ENCODE measurements around the gene MYL5.

DNA sequence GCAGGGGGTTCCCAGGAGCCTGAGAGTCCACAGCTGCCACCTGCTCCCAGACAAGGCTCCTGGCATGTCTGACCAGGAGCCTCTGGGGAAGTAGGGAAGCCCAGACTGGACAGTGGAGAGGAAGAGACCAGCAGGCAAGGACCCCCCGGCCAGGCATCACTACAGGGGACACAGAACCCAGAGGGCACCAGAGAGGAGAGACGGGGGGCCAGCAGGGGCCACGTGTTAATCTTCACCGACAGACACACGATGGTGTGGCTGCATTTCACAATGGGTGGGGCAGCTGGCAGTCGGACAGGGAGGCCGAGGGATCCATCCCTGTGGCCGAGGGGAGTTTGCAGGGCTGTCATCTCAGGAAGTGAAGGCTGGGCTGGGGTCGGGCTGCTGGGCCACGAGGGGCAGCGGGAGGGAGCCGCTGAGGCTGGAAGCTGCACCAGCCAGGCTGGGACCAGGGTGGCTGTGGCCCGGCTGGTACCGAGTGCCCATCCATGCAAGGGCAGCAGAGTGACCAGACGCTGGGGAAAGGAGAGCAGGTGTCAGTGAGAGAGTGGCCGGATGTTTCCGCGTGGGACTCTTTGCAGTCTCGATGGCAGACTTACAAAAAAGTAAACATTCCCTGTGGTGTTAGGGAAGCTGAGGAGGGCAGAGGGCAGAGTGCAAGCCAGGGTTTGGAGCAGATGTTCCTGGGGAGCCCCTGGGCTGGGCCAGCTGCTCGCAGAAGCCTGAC is 44.3 kb upstream of the MYL5 start:
- TF ChIP-seq, protein P1, sequence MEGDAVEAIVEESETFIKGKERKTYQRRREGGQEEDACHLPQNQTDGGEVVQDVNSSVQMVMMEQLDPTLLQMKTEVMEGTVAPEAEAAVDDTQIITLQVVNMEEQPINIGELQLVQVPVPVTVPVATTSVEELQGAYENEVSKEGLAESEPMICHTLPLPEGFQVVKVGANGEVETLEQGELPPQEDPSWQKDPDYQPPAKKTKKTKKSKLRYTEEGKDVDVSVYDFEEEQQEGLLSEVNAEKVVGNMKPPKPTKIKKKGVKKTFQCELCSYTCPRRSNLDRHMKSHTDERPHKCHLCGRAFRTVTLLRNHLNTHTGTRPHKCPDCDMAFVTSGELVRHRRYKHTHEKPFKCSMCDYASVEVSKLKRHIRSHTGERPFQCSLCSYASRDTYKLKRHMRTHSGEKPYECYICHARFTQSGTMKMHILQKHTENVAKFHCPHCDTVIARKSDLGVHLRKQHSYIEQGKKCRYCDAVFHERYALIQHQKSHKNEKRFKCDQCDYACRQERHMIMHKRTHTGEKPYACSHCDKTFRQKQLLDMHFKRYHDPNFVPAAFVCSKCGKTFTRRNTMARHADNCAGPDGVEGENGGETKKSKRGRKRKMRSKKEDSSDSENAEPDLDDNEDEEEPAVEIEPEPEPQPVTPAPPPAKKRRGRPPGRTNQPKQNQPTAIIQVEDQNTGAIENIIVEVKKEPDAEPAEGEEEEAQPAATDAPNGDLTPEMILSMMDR (IDR thresholded peaks at IDR 0.05): no peak
- no peak for TF ChIP-seq POLR2A (IDR thresholded peaks at IDR 0.05)
